Measurements from ENCODE around the gene OR2AT4. TPM values are rescaled to one million over a fixed set of nuclear protein-coding genes. Genes with fewer than 3 reads are reported as not detected.

Gene OR2AT4
- total and polyA plus RNA-seq, 2 of the 4 experiments (the other 2 are of a cell fraction) = not detected

GRCh38 chr11:75114465-75114864 is 17.8 kb upstream of the OR2AT4 start:
- no peak overlapping the region for H2BK120ac ChIP-seq (ENCODE audit: low read depth, low read length)
- no peak overlapping the region for H4K8ac ChIP-seq (ENCODE audit: low read depth in 2 of 2, low read length in 2 of 2)
- no peak overlapping the region for H4K91ac ChIP-seq (ENCODE audit: insufficient read depth, low read depth, low read length)
- no peaks in the 10 kb centered on the region for H3K79me1 ChIP-seq (ENCODE audit: low read depth in 1 of 2, low read length in 2 of 2)
- no peak for TF ChIP-seq MAFK (IDR thresholded peaks at IDR 0.05; ENCODE audit: low read depth, low read length)
- no peak for TF ChIP-seq POLR2A (IDR thresholded peaks at IDR 0.05; ENCODE audit: low read depth, low read length)
- no peak for TF ChIP-seq USF2 (IDR thresholded peaks at IDR 0.05; ENCODE audit: low read depth, low read length)
- TF ChIP-seq SMC3 (IDR thresholded peaks at IDR 0.05; ENCODE audit: low read depth, low read length) = no peak
- TF ChIP-seq RFX5 (IDR thresholded peaks at IDR 0.05; ENCODE audit: low read depth, low read length) = no peak
- TF ChIP-seq RAD21 (IDR thresholded peaks at IDR 0.05; ENCODE audit: low read length) = no peak
- no peak for TF ChIP-seq CTCF (conservative IDR thresholded peaks at IDR 0.05; ENCODE audit: low read depth, low read length)
- no peak for TF ChIP-seq BHLHE40 (IDR thresholded peaks at IDR 0.05; ENCODE audit: low read depth, low read length)
- no peak for TF ChIP-seq CHD1 (IDR thresholded peaks at IDR 0.05; ENCODE audit: low read depth, low read length)
- no peak for TF ChIP-seq ELK1 (IDR thresholded peaks at IDR 0.05; ENCODE audit: borderline replicate concordance, low read depth, low read length)
- TF ChIP-seq RCOR1 (IDR thresholded peaks at IDR 0.05; ENCODE audit: insufficient replicate concordance, low read length) = no peak
- TF ChIP-seq CEBPB (IDR thresholded peaks at IDR 0.05; ENCODE audit: low read depth, low read length) = no peak
- no peak for TF ChIP-seq MXI1 (IDR thresholded peaks at IDR 0.05; ENCODE audit: borderline replicate concordance, low read depth, low read length)
- no peak for TF ChIP-seq FOS (IDR thresholded peaks at IDR 0.05; ENCODE audit: low read depth, low read length)
- no peak for TF ChIP-seq NFE2L2 (IDR thresholded peaks at IDR 0.05; ENCODE audit: low read depth, low read length)
- TF ChIP-seq MAZ (IDR thresholded peaks at IDR 0.05; ENCODE audit: borderline replicate concordance, low read depth, low read length) = no peak
- no peak overlapping the region for H2BK15ac ChIP-seq (ENCODE audit: low read depth, low read length)
- WGBS, 2 experiments (ENCODE audit: extremely low coverage in 2 of 2, insufficient read length in 1 of 2) = no CpG with 5 or more reads among the region's 2 CpGs
- H3K36me3 ChIP-seq (ENCODE audit: control insufficient read depth, insufficient read depth, low read length) = no peaks in the 10 kb centered on the region
- no peaks in the 10 kb centered on the region for H4K20me1 ChIP-seq (ENCODE audit: insufficient read depth, low read length)
- dilution Hi-C loops (cut with HindIII; ENCODE audit: low sequenced_read_pairs, unreplicated experiment) (no loop called here), in situ Hi-C loops (cut with MboI; ENCODE audit: low sequenced_read_pairs) (no loop called here), intact Hi-C loops (cut with micrococcal nuclease) (no loop called here)
- DNase-seq (no peak), ATAC-seq (ENCODE audit: low read depth) (no peak)
- H2AFZ ChIP-seq (replicated peaks; ENCODE audit: low read length, poor library complexity) = no peak overlapping the region
- H3K4me3 ChIP-seq (ENCODE audit: insufficient read depth, low read depth, low read length) = no peak overlapping the region
- no TSS peak for BruUV-seq (replicated peaks)
- no peak overlapping the region for H3K18ac ChIP-seq (ENCODE audit: low read depth, low read length)
- H3K23ac ChIP-seq (ENCODE audit: low read depth, low read length) = no peak overlapping the region
- H3K14ac ChIP-seq (replicated peaks; ENCODE audit: low read depth, low read length) = no peak overlapping the region
- H3K4me1 ChIP-seq (ENCODE audit: control insufficient read depth, insufficient read depth, low read length) = no peaks in the 10 kb centered on the region
- no peak overlapping the region for H4K5ac ChIP-seq (ENCODE audit: low read depth, low read length)
- no peak overlapping the region for H3K27ac ChIP-seq (ENCODE audit: insufficient read depth, low read length)
- no peaks in the 10 kb centered on the region for H3K9me1 ChIP-seq (ENCODE audit: insufficient read depth, low read length)
- ChIA-PET POLR2A (ENCODE audit: unreplicated experiment) (no interaction called here), CTCF (no interaction called here)
- no peak overlapping the region for H3K4me2 ChIP-seq (ENCODE audit: low read depth, low read length)
- H2AK9ac ChIP-seq (replicated peaks; ENCODE audit: low read depth, low read length, poor library complexity) = no peak overlapping the region
- H3K56ac ChIP-seq (ENCODE audit: extremely low read depth, insufficient read depth, low read length) = no peak overlapping the region
- H3K27me3 ChIP-seq (ENCODE audit: control insufficient read depth, insufficient read depth, low read length) = peaks cover 15% of the 10 kb centered on the region
- H3K9me3 ChIP-seq (ENCODE audit: control insufficient read depth, insufficient read depth, low read length) = peaks cover 23% of the 10 kb centered on the region
- no peak overlapping the region for H2BK20ac ChIP-seq (ENCODE audit: low read depth, low read length)
- H3K9ac ChIP-seq (ENCODE audit: low read depth, low read length) = no peak overlapping the region
- no peak overlapping the region for H2AK5ac ChIP-seq (ENCODE audit: low read depth, low read length)
- H2BK5ac ChIP-seq (ENCODE audit: low read depth, low read length, poor library complexity, severe bottlenecking) = no peak overlapping the region
- H3K4ac ChIP-seq (ENCODE audit: low read depth, low read length) = no peak overlapping the region

Data from IMR-90 (cell line).